CD14-positive monocyte (primary cell): ENCODE results near the gene NUP62. TPM values are rescaled to one million over a fixed set of nuclear protein-coding genes. Genes with fewer than 3 reads are reported as not detected.

Experiments
- DNase-seq, 3 donors: peaks; one replicate each; pipeline ENCODE4 v3.0.0-alpha.2; 2011 to 2022
- H2AFZ ChIP-seq: 2 replicates; pipeline ENCODE4 v1.6.0; 2012; ENCODE audit warnings: mild to moderate bottlenecking, low read depth, low read length, inconsistent platforms; ENCODE audit not compliant: insufficient read depth, poor library complexity, severe bottlenecking
- H3K27ac ChIP-seq, 2 donors: 1 replicate in 1 of 2; 2 replicates in 1 of 2; pipeline ENCODE4 v1.5.1; 2012 to 2013; ENCODE audit warnings: low read length in 2 of 2, control low read depth in 1 of 2, inconsistent platforms in 1 of 2, low read depth in 1 of 2, mild to moderate bottlenecking in 1 of 2
- H3K27me3 ChIP-seq, 2 donors: one replicate each; pipeline versions ENCODE4 v1.6.0 to v1.6.1; 2011 to 2013; ENCODE audit warnings: low read length in 2 of 2; ENCODE audit not compliant: control insufficient read depth in 2 of 2, insufficient read depth in 2 of 2
- H3K36me3 ChIP-seq, 2 donors: replicated peaks in 1 of 2; 1 replicate in 1 of 2; 2 replicates in 1 of 2; pipeline versions ENCODE4 v1.5.1 to v1.6.1; 2012 to 2013; ENCODE audit warnings: low read length in 2 of 2, control low read depth in 1 of 2, inconsistent platforms in 1 of 2, mild to moderate bottlenecking in 1 of 2; ENCODE audit not compliant: insufficient read depth in 2 of 2, control insufficient read depth in 1 of 2
- H3K4me1 ChIP-seq, 2 donors: 1 replicate in 1 of 2; 2 replicates in 1 of 2; pipeline versions ENCODE4 v1.5.1 to v1.6.1; 2012 to 2013; ENCODE audit warnings: low read length in 2 of 2, control low read depth in 1 of 2, inconsistent platforms in 1 of 2, mild to moderate bottlenecking in 1 of 2, moderate library complexity in 1 of 2; ENCODE audit not compliant: insufficient read depth in 2 of 2, control insufficient read depth in 1 of 2
- H3K4me2 ChIP-seq: replicated peaks from 2 replicates; pipeline ENCODE3; 2012; ENCODE audit warnings: low read length, moderate library complexity, mild to moderate bottlenecking; ENCODE audit not compliant: poor library complexity, severe bottlenecking; ENCODE audit errors: extremely low read depth
- H3K4me3 ChIP-seq, 3 experiments: fragments of 200-600 bp in 1 of 3; sonication (generic) in 1 of 3; replicated peaks in 1 of 3; 1 replicate in 2 of 3; 2 replicates in 1 of 3; pipeline ENCODE4 v1.5.1; 2011 to 2013; ENCODE audit warnings: low read length in 3 of 3, mild to moderate bottlenecking in 3 of 3, control low read depth in 2 of 3, low read depth in 2 of 3, inconsistent platforms in 1 of 3, moderate library complexity in 1 of 3
- H3K79me2 ChIP-seq: 2 replicates; pipeline ENCODE4 v1.6.0; 2012; ENCODE audit warnings: mild to moderate bottlenecking, control low read depth, inconsistent platforms, low read length, moderate library complexity; ENCODE audit not compliant: insufficient read depth
- H3K9ac ChIP-seq: 2 replicates; pipeline ENCODE4 v1.6.0; 2017; ENCODE audit warnings: low read length, mild to moderate bottlenecking; ENCODE audit not compliant: insufficient read depth, poor library complexity, severe bottlenecking
- H3K9me3 ChIP-seq, 2 donors: replicated peaks in 1 of 2; 1 replicate in 1 of 2; 2 replicates in 1 of 2; pipeline versions ENCODE4 v1.5.1 to v1.6.1; 2012 to 2013; ENCODE audit warnings: low read length in 2 of 2, control low read depth in 1 of 2; ENCODE audit not compliant: control insufficient read depth in 1 of 2, insufficient read depth in 1 of 2
- H4K20me1 ChIP-seq: 2 replicates; pipeline ENCODE4 v1.6.0; 2012; ENCODE audit warnings: mild to moderate bottlenecking, low read length, control low read depth, moderate library complexity; ENCODE audit not compliant: insufficient read depth
- H3K27ac Mint-ChIP-seq, 7 donors: one replicate each; pipeline ENCODE4 v1.8.0; 2020; ENCODE audit warnings: mild to moderate bottlenecking in 7 of 7, mixed read lengths in 7 of 7, moderate library complexity in 6 of 7, inconsistent platforms in 2 of 7
- H3K27me3 Mint-ChIP-seq, 3 donors: one replicate each; pipeline ENCODE4 v1.8.0; 2021 to 2022; ENCODE audit warnings: low read depth in 3 of 3, mild to moderate bottlenecking in 3 of 3, mixed read lengths in 3 of 3, moderate library complexity in 3 of 3, inconsistent platforms in 1 of 3
- H3K36me3 Mint-ChIP-seq, 2 donors: one replicate each; pipeline ENCODE4 v1.8.0; 2020; ENCODE audit warnings: mixed read lengths in 2 of 2, inconsistent platforms in 1 of 2, mild to moderate bottlenecking in 1 of 2
- H3K4me1 Mint-ChIP-seq: one replicate; pipeline ENCODE4 v1.8.0; 2020; ENCODE audit warnings: mild to moderate bottlenecking, mixed read lengths
- H3K4me3 Mint-ChIP-seq, 2 donors: one replicate each; pipeline ENCODE4 v1.8.0; 2020; ENCODE audit warnings: mild to moderate bottlenecking in 2 of 2, mixed read lengths in 2 of 2, moderate library complexity in 1 of 2
- H3K9me3 Mint-ChIP-seq, 7 donors: one replicate each; pipeline ENCODE4 v1.8.0; 2020 to 2022; ENCODE audit warnings: mixed read lengths in 7 of 7, mild to moderate bottlenecking in 6 of 7, moderate library complexity in 6 of 7, inconsistent platforms in 2 of 7
- CTCF ChIP-seq: fragments of 200-600 bp; IDR thresholded peaks from one replicate; pipeline ENCODE4 v1.8.0; 2022; ENCODE audit warnings: antibody characterized with exemption, mild to moderate bottlenecking
- WGBS: methylation state at CpG from one replicate; pipeline ENCODE4 v1.1.5; 2013; ENCODE audit warnings: missing lambda C conversion rate; ENCODE audit not compliant: insufficient coverage; 5-methylcytosine and 5-hydroxymethylcytosine counted together
- intact Hi-C, 2 donors: fragments of 100-400 bp; cut with micrococcal nuclease; formaldehyde crosslinking; loops; one replicate each; pipeline versions ENCODE4 v1.15.0 to v1.15.1; 2023
- polyA plus RNA-seq, 3 donors: library from polyadenylated mRNA; depleted of rRNA in 1 of 3; unstranded in 2 of 3; stranded (reverse) in 1 of 3; fragments of 300-500 nt in 2 of 3; fragments of >200 nt in 1 of 3; fragmentation: Illumina TruSeq in 2 of 3; gene quantifications; 1 replicate in 2 of 3; 2 replicates in 1 of 3; pipeline ENCODE4 v1.2.3, GENCODE V29; 2012 to 2021

NUP62 gene
- polyA plus RNA-seq, 3 donors: 32.3 to 62.2 (median 48.6) TPM

- peaks cover 41% of the 10 kb centered on the region for H3K4me1 Mint-ChIP-seq
- no peaks in the 10 kb centered on the region for H3K9me3 ChIP-seq
- H3K4me2 ChIP-seq: no peak overlapping the region
- peaks cover 19 to 22% of the 10 kb centered on the region in 2 donors for H3K36me3 Mint-ChIP-seq
- no peak overlapping the region for H3K27ac ChIP-seq
- no peak for DNase-seq
- peaks cover 3% of the 10 kb centered on the region for H3K79me2 ChIP-seq
- no peak for TF ChIP-seq CTCF
- peaks cover 0 to 4% (median 0%) of the 10 kb centered on the region in 7 donors for H3K9me3 Mint-ChIP-seq
- 73% methylated on average over 16 of the region's 25 CpGs for WGBS
- H4K20me1 ChIP-seq: peaks cover 41% of the 10 kb centered on the region
- peaks cover 3 to 23% of the 10 kb centered on the region in 2 donors for H3K36me3 ChIP-seq
- no peak overlapping the region for H3K9ac ChIP-seq
- H2AFZ ChIP-seq: no peak overlapping the region
- H3K4me3 Mint-ChIP-seq: peak overlapping the region in 1 of 2 donors; percentile 27
- no peaks in the 10 kb centered on the region for H3K27me3 ChIP-seq
- H3K27ac Mint-ChIP-seq: no peak overlapping the region
- H3K4me1 ChIP-seq: peaks cover 29 to 43% of the 10 kb centered on the region in 2 donors
- no peak overlapping the region for H3K4me3 ChIP-seq
- peaks cover 6 to 16% (median 12%) of the 10 kb centered on the region in 3 donors for H3K27me3 Mint-ChIP-seq
- intact Hi-C loops: no loop called here
Observed at GRCh38 chr19:49932731-49933131, 3.4 kb upstream of the NUP62 start.

DNA sequence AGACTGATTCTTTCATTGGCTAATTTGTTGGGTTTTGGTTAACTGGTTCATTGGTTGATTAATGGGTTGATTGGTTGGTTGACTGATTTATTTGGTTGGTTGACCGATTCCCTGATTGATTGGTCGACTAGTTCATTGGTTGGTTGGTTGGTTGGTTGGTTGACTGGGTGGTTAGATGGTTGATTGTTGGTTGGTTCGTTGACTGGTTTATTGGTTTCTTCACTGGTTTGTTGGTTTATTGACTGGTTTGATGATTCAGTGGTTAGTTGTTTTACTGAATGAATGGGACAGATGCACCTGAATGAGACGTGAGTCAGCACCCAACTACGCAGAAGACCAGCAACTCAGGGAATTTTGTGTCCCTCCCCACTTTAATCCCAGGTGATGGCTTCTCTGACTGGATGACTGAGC is 2.7 kb upstream of the NUP62 start:
- no peak overlapping the region for H3K27ac ChIP-seq
- H3K36me3 ChIP-seq: peaks cover 10 to 30% of the 10 kb centered on the region in 2 donors
- Mint-ChIP-seq H3K4me1 (peaks cover 42% of the 10 kb centered on the region), H3K27me3 (peaks cover 6 to 16% (median 12%) of the 10 kb centered on the region in 3 donors), H3K4me3 (no peak overlapping the region), H3K9me3 (peaks cover 0 to 4% (median 0%) of the 10 kb centered on the region in 7 donors), H3K27ac (no peak overlapping the region), H3K36me3 (peaks cover 25 to 27% of the 10 kb centered on the region in 2 donors)
- WGBS: 96% methylated on average over 3 of the region's 5 CpGs
- no peaks in the 10 kb centered on the region for H3K9me3 ChIP-seq
- H2AFZ ChIP-seq: no peak overlapping the region
- H3K79me2 ChIP-seq: peaks cover 10% of the 10 kb centered on the region
- intact Hi-C loops: no loop called here
- H3K4me1 ChIP-seq: peaks cover 29 to 43% of the 10 kb centered on the region in 2 donors
- H4K20me1 ChIP-seq: peaks cover 48% of the 10 kb centered on the region
- no peak overlapping the region for H3K9ac ChIP-seq
- no peak overlapping the region for H3K4me3 ChIP-seq
- H3K27me3 ChIP-seq: no peaks in the 10 kb centered on the region
- no peak for TF ChIP-seq CTCF
- no peak overlapping the region for H3K4me2 ChIP-seq
- DNase-seq: no peak
